HCT116 (cell line): ENCODE measurements around the gene CCDC9B.

ENCODE experiments used
- CEBPB ChIP-seq: IDR thresholded peaks from 2 replicates; pipeline ENCODE4 v1.6.1; 2012; ENCODE audit warnings: low read depth
- EGR1 ChIP-seq: IDR thresholded peaks from 2 replicates; pipeline ENCODE4 v1.6.1; 2012; ENCODE audit warnings: low read depth
- EZH2phosphoT487 ChIP-seq: fragments of 200-600 bp; IDR thresholded peaks from 2 replicates; pipeline ENCODE4 v1.6.1; 2018; ENCODE audit warnings: antibody characterized with exemption, borderline replicate concordance
- JUND ChIP-seq: IDR thresholded peaks from 2 replicates; pipeline ENCODE4 v1.6.1; 2012
- POLR2A ChIP-seq: IDR thresholded peaks from 2 replicates; pipeline ENCODE4 v1.7.0; 2011; ENCODE audit warnings: borderline replicate concordance; ENCODE audit not compliant: insufficient read depth, insufficient read length; ENCODE audit errors: extremely low read depth
- POLR2AphosphoS5 ChIP-seq: IDR thresholded peaks from 2 replicates; pipeline ENCODE4 v1.6.1; 2011; ENCODE audit warnings: mild to moderate bottlenecking, low read depth, low read length, moderate library complexity
- RAD21 ChIP-seq: IDR thresholded peaks from 2 replicates; pipeline ENCODE4 v1.6.1; 2012; ENCODE audit warnings: low read depth, mild to moderate bottlenecking
- YY1 ChIP-seq: IDR thresholded peaks from 2 replicates; pipeline ENCODE4 v1.6.1; 2011; ENCODE audit warnings: low read length, low read depth, moderate library complexity, mild to moderate bottlenecking; ENCODE audit not compliant: insufficient replicate concordance; ENCODE audit errors: extremely low read depth
- TF ChIP-seq, protein P1 (sequence below): IDR thresholded peaks from 2 replicates; pipeline ENCODE4 v1.6.1; 2012; ENCODE audit warnings: low read depth
- TF ChIP-seq, protein P2 (sequence below), 3 experiments: fragments of 200-600 bp in 1 of 3; sonication (generic) in 1 of 3; IDR thresholded peaks in 2 of 3; conservative IDR thresholded peaks in 1 of 3; 2 replicates each; pipeline ENCODE4 v1.5.1; 2012 to 2017; ENCODE audit warnings: low read depth in 2 of 3, low read length in 2 of 3, antibody characterized with exemption in 1 of 3, borderline replicate concordance in 1 of 3, control low read depth in 1 of 3, mild to moderate bottlenecking in 1 of 3, mixed read lengths in 1 of 3, mixed run types in 1 of 3, moderate library complexity in 1 of 3; ENCODE audit not compliant: insufficient read depth in 1 of 3

DNA sequence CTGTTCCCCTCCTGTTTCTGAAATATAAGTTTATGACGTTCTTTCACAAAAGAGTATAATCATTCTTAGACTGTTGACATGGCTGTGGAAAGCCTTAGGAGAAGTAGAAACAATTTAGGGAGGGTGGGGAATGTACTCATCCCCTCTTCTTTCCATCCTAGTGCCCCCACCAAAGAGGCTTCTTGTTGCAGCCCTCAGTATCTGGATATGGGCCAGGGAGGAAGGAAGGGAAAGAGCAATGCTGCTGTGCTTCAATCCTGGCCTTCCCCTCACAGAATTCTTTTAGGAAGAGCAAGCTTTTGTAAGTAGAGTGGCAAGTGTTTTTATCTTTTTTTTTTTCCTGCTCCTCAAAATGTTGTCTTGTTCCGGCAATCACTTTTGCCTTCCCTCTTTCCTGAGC is 15.6 kb downstream of the CCDC9B start:
- TF ChIP-seq RAD21, result no peak
- TF ChIP-seq, protein P1, sequence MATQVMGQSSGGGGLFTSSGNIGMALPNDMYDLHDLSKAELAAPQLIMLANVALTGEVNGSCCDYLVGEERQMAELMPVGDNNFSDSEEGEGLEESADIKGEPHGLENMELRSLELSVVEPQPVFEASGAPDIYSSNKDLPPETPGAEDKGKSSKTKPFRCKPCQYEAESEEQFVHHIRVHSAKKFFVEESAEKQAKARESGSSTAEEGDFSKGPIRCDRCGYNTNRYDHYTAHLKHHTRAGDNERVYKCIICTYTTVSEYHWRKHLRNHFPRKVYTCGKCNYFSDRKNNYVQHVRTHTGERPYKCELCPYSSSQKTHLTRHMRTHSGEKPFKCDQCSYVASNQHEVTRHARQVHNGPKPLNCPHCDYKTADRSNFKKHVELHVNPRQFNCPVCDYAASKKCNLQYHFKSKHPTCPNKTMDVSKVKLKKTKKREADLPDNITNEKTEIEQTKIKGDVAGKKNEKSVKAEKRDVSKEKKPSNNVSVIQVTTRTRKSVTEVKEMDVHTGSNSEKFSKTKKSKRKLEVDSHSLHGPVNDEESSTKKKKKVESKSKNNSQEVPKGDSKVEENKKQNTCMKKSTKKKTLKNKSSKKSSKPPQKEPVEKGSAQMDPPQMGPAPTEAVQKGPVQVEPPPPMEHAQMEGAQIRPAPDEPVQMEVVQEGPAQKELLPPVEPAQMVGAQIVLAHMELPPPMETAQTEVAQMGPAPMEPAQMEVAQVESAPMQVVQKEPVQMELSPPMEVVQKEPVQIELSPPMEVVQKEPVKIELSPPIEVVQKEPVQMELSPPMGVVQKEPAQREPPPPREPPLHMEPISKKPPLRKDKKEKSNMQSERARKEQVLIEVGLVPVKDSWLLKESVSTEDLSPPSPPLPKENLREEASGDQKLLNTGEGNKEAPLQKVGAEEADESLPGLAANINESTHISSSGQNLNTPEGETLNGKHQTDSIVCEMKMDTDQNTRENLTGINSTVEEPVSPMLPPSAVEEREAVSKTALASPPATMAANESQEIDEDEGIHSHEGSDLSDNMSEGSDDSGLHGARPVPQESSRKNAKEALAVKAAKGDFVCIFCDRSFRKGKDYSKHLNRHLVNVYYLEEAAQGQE, result no peak
- TF ChIP-seq POLR2AphosphoS5, result no peak
- TF ChIP-seq, protein P2, sequence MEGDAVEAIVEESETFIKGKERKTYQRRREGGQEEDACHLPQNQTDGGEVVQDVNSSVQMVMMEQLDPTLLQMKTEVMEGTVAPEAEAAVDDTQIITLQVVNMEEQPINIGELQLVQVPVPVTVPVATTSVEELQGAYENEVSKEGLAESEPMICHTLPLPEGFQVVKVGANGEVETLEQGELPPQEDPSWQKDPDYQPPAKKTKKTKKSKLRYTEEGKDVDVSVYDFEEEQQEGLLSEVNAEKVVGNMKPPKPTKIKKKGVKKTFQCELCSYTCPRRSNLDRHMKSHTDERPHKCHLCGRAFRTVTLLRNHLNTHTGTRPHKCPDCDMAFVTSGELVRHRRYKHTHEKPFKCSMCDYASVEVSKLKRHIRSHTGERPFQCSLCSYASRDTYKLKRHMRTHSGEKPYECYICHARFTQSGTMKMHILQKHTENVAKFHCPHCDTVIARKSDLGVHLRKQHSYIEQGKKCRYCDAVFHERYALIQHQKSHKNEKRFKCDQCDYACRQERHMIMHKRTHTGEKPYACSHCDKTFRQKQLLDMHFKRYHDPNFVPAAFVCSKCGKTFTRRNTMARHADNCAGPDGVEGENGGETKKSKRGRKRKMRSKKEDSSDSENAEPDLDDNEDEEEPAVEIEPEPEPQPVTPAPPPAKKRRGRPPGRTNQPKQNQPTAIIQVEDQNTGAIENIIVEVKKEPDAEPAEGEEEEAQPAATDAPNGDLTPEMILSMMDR (IDR thresholded peaks at IDR 0.05 in 2 of 3, conservative IDR thresholded peaks at IDR 0.05 in 1 of 3; ENCODE audit: borderline replicate concordance in 1 of 3, insufficient read depth in 1 of 3, low read depth in 2 of 3, low read length in 2 of 3), result no peak
- TF ChIP-seq EZH2phosphoT487, result no peak
- TF ChIP-seq JUND, result no peak
- no peak for TF ChIP-seq POLR2A
- TF ChIP-seq CEBPB, result no peak
- no peak for TF ChIP-seq YY1
- no peak for TF ChIP-seq EGR1
